CD4-positive, alpha-beta memory T cell (primary cell): ENCODE results near the gene QPCT. TPM values are rescaled to one million over a fixed set of nuclear protein-coding genes. Genes with fewer than 3 reads are reported as not detected.
A peak's percentile ranks its signal among the peaks of the same experiment; 100 is the strongest.

Source experiments
- CTCF ChIA-PET: fragments of 350-600 bp; sonication (Branson Sonifier 250); formaldehyde crosslinking; loops from one replicate; lab custom pipeline; 2021; ENCODE audit warnings: inconsistent platforms; ENCODE audit not compliant: partially characterized antibody; lab: Charles Lee
- POLR2A ChIA-PET: fragments of 350-600 bp; sonication (Branson Sonifier 250); formaldehyde crosslinking; loops from one replicate; lab custom pipeline; 2021; ENCODE audit not compliant: partially characterized antibody; lab: Charles Lee
- DNase-seq, 5 donors: peaks; one replicate each; pipeline versions ENCODE4 v3.0.0 to v3.0.0-alpha.2; 2020 to 2022; ENCODE audit warnings: mixed read lengths in 1 of 5
- H3K27ac ChIP-seq: one replicate; pipeline ENCODE4 v1.7.0; 2013; ENCODE audit warnings: low read depth, low read length
- H3K27me3 ChIP-seq: 2 replicates; pipeline ENCODE4 v1.7.0; 2013; ENCODE audit warnings: mild to moderate bottlenecking, low read length, moderate library complexity; ENCODE audit not compliant: insufficient read depth
- H3K36me3 ChIP-seq: 2 replicates; pipeline ENCODE4 v1.7.0; 2013; ENCODE audit warnings: mild to moderate bottlenecking, low read length, moderate library complexity; ENCODE audit not compliant: insufficient read depth
- H3K4me1 ChIP-seq: 2 replicates; pipeline ENCODE4 v1.7.0; 2013; ENCODE audit warnings: mild to moderate bottlenecking, low read length, moderate library complexity; ENCODE audit not compliant: insufficient read depth
- H3K4me3 ChIP-seq, 2 donors: one replicate each; pipeline ENCODE4 v1.7.0; 2013; ENCODE audit warnings: low read length in 2 of 2, mild to moderate bottlenecking in 1 of 2
- H3K9me3 ChIP-seq, 2 donors: one replicate each; pipeline ENCODE4 v1.7.0; 2013; ENCODE audit warnings: low read length in 2 of 2, control low read depth in 1 of 2; ENCODE audit not compliant: control insufficient read depth in 1 of 2
- H3K27ac Mint-ChIP-seq, 7 donors: one replicate each; pipeline ENCODE4 v1.8.0; 2020 to 2021; ENCODE audit warnings: mixed read lengths in 7 of 7, mild to moderate bottlenecking in 6 of 7, inconsistent platforms in 3 of 7, moderate library complexity in 3 of 7
- H3K27me3 Mint-ChIP-seq, 2 donors: one replicate each; pipeline ENCODE4 v1.8.0; 2020 to 2021; ENCODE audit warnings: mixed read lengths in 2 of 2
- H3K36me3 Mint-ChIP-seq, 2 donors: one replicate each; pipeline ENCODE4 v1.8.0; 2020 to 2021; ENCODE audit warnings: mixed read lengths in 2 of 2, inconsistent platforms in 1 of 2, mild to moderate bottlenecking in 1 of 2
- H3K4me1 Mint-ChIP-seq, 4 donors: one replicate each; pipeline ENCODE4 v1.8.0; 2020 to 2021; ENCODE audit warnings: mixed read lengths in 4 of 4, mild to moderate bottlenecking in 1 of 4
- H3K4me3 Mint-ChIP-seq, 8 donors: one replicate each; pipeline ENCODE4 v1.8.0; 2020 to 2021; ENCODE audit warnings: mixed read lengths in 8 of 8, mild to moderate bottlenecking in 7 of 8, moderate library complexity in 6 of 8, inconsistent platforms in 3 of 8
- H3K9me3 Mint-ChIP-seq, 8 donors: one replicate each; pipeline ENCODE4 v1.8.0; 2020 to 2021; ENCODE audit warnings: mixed read lengths in 8 of 8, mild to moderate bottlenecking in 5 of 8, inconsistent platforms in 3 of 8, moderate library complexity in 1 of 8
- intact Hi-C: fragments of 100-400 bp; cut with micrococcal nuclease; formaldehyde crosslinking; loops from one replicate; pipeline ENCODE4 v1.15.1; 2023
- polyA plus RNA-seq, 2 donors: library from polyadenylated mRNA; unstranded; fragments of 300-500 nt; fragmentation: Illumina TruSeq; gene quantifications; one replicate each; pipeline ENCODE4 v1.2.3, GENCODE V29; 2021
- total RNA-seq, 2 experiments: library from RNA; stranded (reverse); gene quantifications; one replicate each; pipeline ENCODE4 v1.2.3, GENCODE V29; 2021

The QPCT gene
- total and polyA plus RNA-seq, 4 experiments from 2014 or later: 0.23 to 1.4 (median 1.3) TPM

DNA sequence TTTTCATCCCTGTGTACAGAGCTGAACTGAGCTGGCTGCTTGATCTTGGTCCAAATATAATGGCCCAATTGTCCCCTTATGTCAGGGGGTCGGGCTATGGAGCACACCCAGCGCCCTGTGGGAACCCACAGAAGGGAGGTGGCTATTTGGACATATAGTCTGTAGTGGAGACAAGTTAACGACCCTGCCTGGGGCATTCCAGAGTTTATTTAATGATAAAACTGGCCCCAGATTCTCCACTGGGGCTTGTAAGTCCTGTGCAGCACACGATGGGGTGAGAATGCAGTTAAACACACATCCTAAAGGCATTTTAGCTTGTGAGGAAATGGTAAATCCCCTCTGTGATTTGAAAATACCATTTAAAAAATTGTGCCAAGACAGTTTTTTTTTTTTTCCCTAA, 72.9 kb downstream of the QPCT start:
- POLR2A ChIA-PET: interaction anchor here (0.9 kb wide), 1 partner anchor 182 kb away, joined by 3 read pairs; no protein-coding TSS in a partner anchor
- CTCF ChIA-PET: interaction anchor here (1.2 to 11.8 kb wide), 8 partner anchors 20 to 474 kb away, joined by 3 to 306 read pairs (median 5); no protein-coding TSS in a partner anchor
- H3K27ac ChIP-seq: no peak overlapping the region

GRCh38 chr2:37418956-37419355, 74.5 kb downstream of the QPCT start:
- ChIA-PET CTCF (interaction anchor here (0.8 to 11.8 kb wide), 5 partner anchors 22 to 457 kb away, joined by 3 to 306 read pairs (median 99); no protein-coding TSS in a partner anchor), POLR2A (interaction anchor here (1.2 kb wide), 1 partner anchor 227 kb away, joined by 4 read pairs; no protein-coding TSS in a partner anchor)
- intact Hi-C loops: no loop called here
- Histone ChIP-seq H3K27me3 (no peaks in the 10 kb centered on the region), H3K36me3 (no peaks in the 10 kb centered on the region), H3K4me3 (no peak overlapping the region), H3K27ac (no peak overlapping the region), H3K4me1 (peaks cover 7% of the 10 kb centered on the region), H3K9me3 (no peaks in the 10 kb centered on the region)
- Mint-ChIP-seq H3K36me3 (no peaks in the 10 kb centered on the region), H3K4me3 (no peak overlapping the region), H3K27me3 (peaks cover 0 to 2% of the 10 kb centered on the region in 2 donors), H3K9me3 (peaks cover 0 to under 1% (median 0%) of the 10 kb centered on the region in 8 donors), H3K27ac (no peak overlapping the region), H3K4me1 (peaks cover 6 to 19% (median 13%) of the 10 kb centered on the region in 4 donors)
- no peak for DNase-seq

More for the DNA sequence above, 72.9 kb downstream of the QPCT start:
- no peaks in the 10 kb centered on the region for H3K9me3 Mint-ChIP-seq
- intact Hi-C loops: no loop called here
- no peaks in the 10 kb centered on the region for H3K27me3 Mint-ChIP-seq
- no peak overlapping the region for H3K4me3 Mint-ChIP-seq
- H3K36me3 ChIP-seq: no peaks in the 10 kb centered on the region
- no peak for DNase-seq
- no peaks in the 10 kb centered on the region for H3K27me3 ChIP-seq
- H3K4me1 ChIP-seq: peaks cover 7% of the 10 kb centered on the region
- H3K4me3 ChIP-seq: no peak overlapping the region
- peaks cover 6 to 19% (median 13%) of the 10 kb centered on the region in 4 donors for H3K4me1 Mint-ChIP-seq
- H3K27ac Mint-ChIP-seq: peak overlapping the region in 1 of 7 donors; percentile 33
- no peaks in the 10 kb centered on the region for H3K9me3 ChIP-seq
- no peaks in the 10 kb centered on the region for H3K36me3 Mint-ChIP-seq

DNA sequence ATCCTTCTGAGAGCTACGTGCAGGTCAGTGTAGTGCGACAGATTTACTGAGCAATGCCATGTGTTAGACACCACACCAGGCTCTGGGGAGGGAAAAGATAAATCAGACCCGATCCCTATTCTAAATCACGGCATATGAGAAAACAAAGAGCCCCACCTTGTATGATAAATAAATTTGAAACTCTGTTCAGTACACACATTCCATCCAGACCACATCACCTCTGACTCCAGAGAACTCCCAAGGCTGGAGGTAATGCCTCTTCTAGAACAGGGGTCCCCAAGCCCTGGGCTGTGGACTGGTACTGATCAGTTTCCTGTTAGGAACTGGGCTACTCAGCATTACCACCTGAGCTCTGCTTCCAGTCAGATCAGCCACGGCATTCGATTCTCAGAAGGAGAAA, 77.3 kb downstream of the QPCT start:
- Histone ChIP-seq H3K4me1 (no peaks in the 10 kb centered on the region), H3K27me3 (no peaks in the 10 kb centered on the region), H3K36me3 (no peaks in the 10 kb centered on the region), H3K27ac (no peak overlapping the region), H3K4me3 (no peak overlapping the region), H3K9me3 (no peaks in the 10 kb centered on the region)
- no peaks in the 10 kb centered on the region for H3K4me1 Mint-ChIP-seq
- CTCF ChIA-PET: interaction anchor here (1.0 to 2.2 kb wide), 4 partner anchors 10 to 455 kb away, joined by 3 to 11 read pairs (median 3); no protein-coding TSS in a partner anchor
- no peak overlapping the region for H3K4me3 Mint-ChIP-seq
- DNase-seq: no peak
- peaks cover 0 to 2% of the 10 kb centered on the region in 2 donors for H3K27me3 Mint-ChIP-seq
- H3K9me3 Mint-ChIP-seq: peaks cover 0 to 3% (median 0%) of the 10 kb centered on the region in 8 donors
- POLR2A ChIA-PET: no interaction called here
- no peaks in the 10 kb centered on the region for H3K36me3 Mint-ChIP-seq
- H3K27ac Mint-ChIP-seq: no peak overlapping the region
- intact Hi-C loops: no loop called here

- no peaks in the 10 kb centered on the region for H3K4me1 Mint-ChIP-seq
- no peak overlapping the region for H3K4me3 Mint-ChIP-seq
- ChIA-PET POLR2A (no interaction called here), CTCF (interaction anchor here (1.0 to 2.2 kb wide), 3 partner anchors 8 to 454 kb away, joined by 3 to 11 read pairs (median 3); no protein-coding TSS in a partner anchor)
- intact Hi-C loops: no loop called here
- peaks cover 0 to 3% (median 0%) of the 10 kb centered on the region in 8 donors for H3K9me3 Mint-ChIP-seq
- Histone ChIP-seq H3K27ac (no peak overlapping the region), H3K4me1 (no peaks in the 10 kb centered on the region), H3K27me3 (no peaks in the 10 kb centered on the region), H3K4me3 (no peak overlapping the region), H3K9me3 (no peaks in the 10 kb centered on the region), H3K36me3 (no peaks in the 10 kb centered on the region)
- DNase-seq: no peak
- H3K27me3 Mint-ChIP-seq: peaks cover 0 to 2% of the 10 kb centered on the region in 2 donors
- H3K36me3 Mint-ChIP-seq: no peaks in the 10 kb centered on the region
- no peak overlapping the region for H3K27ac Mint-ChIP-seq
These were observed 78.4 kb downstream of the QPCT start for GRCh38 chr2:37422816-37423215.

Other genes starting within 250 kb of the QPCT start
- 10 to 100 TPM; 28.8 to 31.6 TPM for gene EIF2AK2, start 187.7 kb upstream of the QPCT start, total RNA-seq
- 10 to 100 TPM; 14.6 to 44.1 TPM for gene EIF2AK2, start 187.7 kb upstream of the QPCT start, polyA plus RNA-seq
- not detected for gene SULT6B1, start 156.0 kb upstream of the QPCT start, total RNA-seq
- gene SULT6B1, start 156.0 kb upstream of the QPCT start, polyA plus RNA-seq: not detected
- gene CEBPZOS, start 148.1 kb upstream of the QPCT start, total RNA-seq: 10 to 100 TPM; 39.6 to 41.0 TPM
- 10 to 100 TPM; 41.3 to 44.8 TPM for gene CEBPZOS, start 148.1 kb upstream of the QPCT start, polyA plus RNA-seq
- 10 to 100 TPM; 68.5 to 70.9 TPM for gene CEBPZ, start 113.0 kb upstream of the QPCT start, total RNA-seq
- gene CEBPZ, start 113.0 kb upstream of the QPCT start, polyA plus RNA-seq: 10 to 100 TPM; 28.3 to 43.5 TPM
- gene NDUFAF7, start 113.0 kb upstream of the QPCT start, total RNA-seq: 10 to 100 TPM; 36.8 to 37.9 TPM
- 10 to 100 TPM in 1 of 2 donors, 1 to 10 TPM in 1; 7.4 to 10.1 TPM for gene NDUFAF7, start 113.0 kb upstream of the QPCT start, polyA plus RNA-seq
- gene PRKD3, start 19.8 kb upstream of the QPCT start, total RNA-seq: 10 to 100 TPM; 34.6 to 37.7 TPM
- 10 to 100 TPM; 20.4 to 22.5 TPM for gene PRKD3, start 19.8 kb upstream of the QPCT start, polyA plus RNA-seq